K562 (cell line): ENCODE results near the gene ZNF805.

Experiments
- ARNT ChIP-seq, 2 experiments: fragments of 450-650 bp; IDR thresholded peaks; 2 replicates each; pipeline ENCODE4 v1.6.1; 2016; ENCODE audit warnings: mild to moderate bottlenecking in 1 of 2
- EZH2 ChIP-seq: IDR thresholded peaks from 2 replicates; pipeline ENCODE4 v1.6.1; 2012; ENCODE audit warnings: low read depth, mild to moderate bottlenecking, inconsistent platforms, low read length, borderline replicate concordance
- FOS ChIP-seq: IDR thresholded peaks from 3 replicates; pipeline ENCODE4 v1.6.1; 2011; ENCODE audit not compliant: insufficient read length; ENCODE audit errors: extremely low read depth
- FOXK2 ChIP-seq, 2 experiments: fragments of 450-650 bp; IDR thresholded peaks in 1 of 2; conservative IDR thresholded peaks in 1 of 2; 2 replicates each; pipeline ENCODE4 v1.6.1; 2016; ENCODE audit warnings: low read depth in 2 of 2, mild to moderate bottlenecking in 1 of 2
- JUNB ChIP-seq: fragments of 450-650 bp; formaldehyde crosslinking; conservative IDR thresholded peaks from 2 replicates; pipeline ENCODE4 v1.4.0; 2020; ENCODE audit warnings: mild to moderate bottlenecking
- NCOA6 ChIP-seq: fragments of 450-650 bp; IDR thresholded peaks from 2 replicates; pipeline ENCODE4 v1.6.1; 2017; ENCODE audit warnings: mild to moderate bottlenecking
- NFE2 ChIP-seq: IDR thresholded peaks from 2 replicates; pipeline ENCODE4 v1.6.1; 2014; ENCODE audit warnings: antibody characterized with exemption, low read depth
- NFXL1 ChIP-seq: fragments of 450-650 bp; formaldehyde crosslinking; IDR thresholded peaks from 2 replicates; pipeline ENCODE4 v1.4.0; 2021; ENCODE audit warnings: mild to moderate bottlenecking
- POLR2A ChIP-seq: fragments of 450-650 bp; conservative IDR thresholded peaks from 2 replicates; pipeline ENCODE4 v1.6.1; 2016
- ZNF121 ChIP-seq: sonication (generic); formaldehyde crosslinking; conservative IDR thresholded peaks from 2 replicates; pipeline ENCODE4 v1.8.0; 2022; ENCODE audit warnings: missing genetic modification reagents
- TF ChIP-seq, protein P1 (sequence below): fragments of 450-650 bp; IDR thresholded peaks from 2 replicates; pipeline ENCODE4 v1.6.1; 2017; ENCODE audit warnings: mild to moderate bottlenecking, moderate library complexity
- TF ChIP-seq, protein P2 (sequence below): fragments of 250-450 bp; sonication (Bioruptor Pico); IDR thresholded peaks from 2 replicates; pipeline ENCODE4 v1.5.0; 2022; ENCODE audit warnings: mild to moderate bottlenecking

- no peak for TF ChIP-seq EZH2
- no peak for TF ChIP-seq FOS
- TF ChIP-seq ARNT (IDR thresholded peaks at IDR 0.05): no peak
- no peak for TF ChIP-seq POLR2A
- TF ChIP-seq, protein P1, sequence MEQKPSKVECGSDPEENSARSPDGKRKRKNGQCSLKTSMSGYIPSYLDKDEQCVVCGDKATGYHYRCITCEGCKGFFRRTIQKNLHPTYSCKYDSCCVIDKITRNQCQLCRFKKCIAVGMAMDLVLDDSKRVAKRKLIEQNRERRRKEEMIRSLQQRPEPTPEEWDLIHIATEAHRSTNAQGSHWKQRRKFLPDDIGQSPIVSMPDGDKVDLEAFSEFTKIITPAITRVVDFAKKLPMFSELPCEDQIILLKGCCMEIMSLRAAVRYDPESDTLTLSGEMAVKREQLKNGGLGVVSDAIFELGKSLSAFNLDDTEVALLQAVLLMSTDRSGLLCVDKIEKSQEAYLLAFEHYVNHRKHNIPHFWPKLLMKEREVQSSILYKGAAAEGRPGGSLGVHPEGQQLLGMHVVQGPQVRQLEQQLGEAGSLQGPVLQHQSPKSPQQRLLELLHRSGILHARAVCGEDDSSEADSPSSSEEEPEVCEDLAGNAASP: no peak
- no peak for TF ChIP-seq FOXK2 (conservative IDR thresholded peaks at IDR 0.05 in 1 of 2, IDR thresholded peaks at IDR 0.05 in 1 of 2; ENCODE audit: low read depth in 2 of 2)
- TF ChIP-seq NFXL1: no peak
- no peak for TF ChIP-seq NCOA6
- no peak for TF ChIP-seq JUNB (CRISPR knock-in tag)
- TF ChIP-seq, protein P2, sequence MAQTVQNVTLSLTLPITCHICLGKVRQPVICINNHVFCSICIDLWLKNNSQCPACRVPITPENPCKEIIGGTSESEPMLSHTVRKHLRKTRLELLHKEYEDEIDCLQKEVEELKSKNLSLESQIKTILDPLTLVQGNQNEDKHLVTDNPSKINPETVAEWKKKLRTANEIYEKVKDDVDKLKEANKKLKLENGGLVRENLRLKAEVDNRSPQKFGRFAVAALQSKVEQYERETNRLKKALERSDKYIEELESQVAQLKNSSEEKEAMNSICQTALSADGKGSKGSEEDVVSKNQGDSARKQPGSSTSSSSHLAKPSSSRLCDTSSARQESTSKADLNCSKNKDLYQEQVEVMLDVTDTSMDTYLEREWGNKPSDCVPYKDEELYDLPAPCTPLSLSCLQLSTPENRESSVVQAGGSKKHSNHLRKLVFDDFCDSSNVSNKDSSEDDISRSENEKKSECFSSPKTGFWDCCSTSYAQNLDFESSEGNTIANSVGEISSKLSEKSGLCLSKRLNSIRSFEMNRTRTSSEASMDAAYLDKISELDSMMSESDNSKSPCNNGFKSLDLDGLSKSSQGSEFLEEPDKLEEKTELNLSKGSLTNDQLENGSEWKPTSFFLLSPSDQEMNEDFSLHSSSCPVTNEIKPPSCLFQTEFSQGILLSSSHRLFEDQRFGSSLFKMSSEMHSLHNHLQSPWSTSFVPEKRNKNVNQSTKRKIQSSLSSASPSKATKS (CRISPR knock-in tag): no peak
- no peak for TF ChIP-seq ZNF121 (CRISPR knock-in tag)
- no peak for TF ChIP-seq NFE2
Measured at GRCh38 chr19:57212109-57212508, 28.3 kb upstream of the ZNF805 start.
